K562 (cell line): Measurements from ENCODE around the gene SLC4A4. TPM values are rescaled to one million over a fixed set of nuclear protein-coding genes. Genes with fewer than 3 reads are reported as not detected.

Source experiments
- ATAC-seq: fragments of 200-7000 bp; cut with Tn5 transposase; 3 replicates; pipeline ENCODE4 v1.9.1; 2020; ENCODE audit warnings: moderate library complexity
- BruUV-seq: library from RNA; stranded (reverse); fragments of 400-500 nt; replicated peaks from 2 replicates; lab custom pipeline; 2021; lab: Mats Ljungman, UMichigan
- CTCF ChIA-PET: fragments of 300-600 bp; formaldehyde crosslinking; extraction: SDS; loops from one replicate; lab custom pipeline; 2021; ENCODE audit warnings: low intra/inter-chr PET ratio; lab: Yijun Ruan, JAX
- POLR2A ChIA-PET: fragments of 300-600, 350-650 bp; sonication (Branson Sonifier 250); formaldehyde crosslinking; extraction: SDS; loops from one replicate; lab custom pipeline; 2021; ENCODE audit warnings: antibody characterized with exemption, inconsistent platforms; lab: Yijun Ruan, JAX
- DNase-seq, 4 experiments: peaks; one replicate each; pipeline versions ENCODE4 v3.0.0 to v3.0.0-alpha.2; 2011 to 2018; ENCODE audit warnings: low spot score in 3 of 4, mixed read lengths in 3 of 4; ENCODE audit errors: extremely low read depth in 1 of 4
- FAIRE-seq: peaks from 2 replicates; lab custom pipeline; 2011; peaks lifted over from hg19 to GRCh38; lab: Jason Lieb, UNC
- H2AFZ ChIP-seq: 2 replicates; pipeline ENCODE4 v1.6.0; 2011; ENCODE audit warnings: low read depth, low read length, control low read depth, inconsistent platforms
- H3K27ac ChIP-seq: fragments of 200-600 bp; 3 replicates; pipeline ENCODE4 v1.8.0; 2011; ENCODE audit warnings: low read depth, mild to moderate bottlenecking, control low read depth, inconsistent platforms, low read length, moderate library complexity, mixed read lengths; ENCODE audit errors: extremely low read depth
- H3K27me3 ChIP-seq, 2 experiments: fragments of 300-600 bp in 1 of 2; 2 replicates in 1 of 2; 3 replicates in 1 of 2; pipeline versions ENCODE4 v1.6.0 to v1.8.0; 2011; ENCODE audit warnings: inconsistent platforms in 2 of 2, low read length in 2 of 2, mild to moderate bottlenecking in 1 of 2, mixed read lengths in 1 of 2, moderate library complexity in 1 of 2; ENCODE audit not compliant: control insufficient read depth in 2 of 2, insufficient read depth in 2 of 2
- H3K36me3 ChIP-seq: fragments of 300-600 bp; 3 replicates; pipeline ENCODE4 v1.8.0; 2011; ENCODE audit warnings: mild to moderate bottlenecking, low read length, inconsistent platforms; ENCODE audit not compliant: control insufficient read depth, insufficient read depth
- H3K4me1 ChIP-seq, 2 experiments: fragments of 200-600 bp in 1 of 2; replicated peaks in 1 of 2; 2 replicates in 1 of 2; 3 replicates in 1 of 2; pipeline versions ENCODE4 v1.5.1 to v1.8.0; 2011; ENCODE audit warnings: inconsistent platforms in 2 of 2, low read length in 2 of 2, mild to moderate bottlenecking in 1 of 2, mixed read lengths in 1 of 2, moderate library complexity in 1 of 2; ENCODE audit not compliant: control insufficient read depth in 2 of 2, insufficient read depth in 2 of 2
- H3K4me2 ChIP-seq: 2 replicates; pipeline ENCODE4 v1.6.1; 2011; ENCODE audit warnings: low read length, control low read depth, inconsistent platforms, mixed read lengths; ENCODE audit not compliant: insufficient read depth
- H3K4me3 ChIP-seq: fragments of 200-600 bp; sonication (generic), shearing (Covaris generic); 2 replicates; pipeline ENCODE4 v1.5.1; 2016; ENCODE audit warnings: control low read depth, inconsistent platforms
- H3K79me2 ChIP-seq: fragments of 200-600 bp; 3 replicates; pipeline ENCODE4 v1.8.0; 2011; ENCODE audit warnings: low read length, inconsistent platforms; ENCODE audit not compliant: control insufficient read depth, insufficient read depth
- H3K9ac ChIP-seq, 2 experiments: 2 replicates each; pipeline versions ENCODE4 v1.6.0 to v1.6.1; 2011; ENCODE audit warnings: low read depth in 2 of 2, low read length in 2 of 2, control low read depth in 1 of 2, inconsistent platforms in 1 of 2, mild to moderate bottlenecking in 1 of 2, mixed read lengths in 1 of 2; ENCODE audit not compliant: insufficient read depth in 1 of 2
- H3K9me1 ChIP-seq: one replicate; pipeline ENCODE4 v1.6.0; 2011; ENCODE audit warnings: inconsistent platforms, mild to moderate bottlenecking, low read length, moderate library complexity; ENCODE audit not compliant: control insufficient read depth, insufficient read depth
- H3K9me3 ChIP-seq: replicated peaks from 2 replicates; pipeline ENCODE4 v1.5.1; 2011; ENCODE audit warnings: low read depth, low read length, inconsistent platforms; ENCODE audit not compliant: control insufficient read depth, insufficient read depth
- H4K20me1 ChIP-seq: replicated peaks from 2 replicates; pipeline ENCODE4 v1.6.1; 2011; ENCODE audit warnings: low read length, inconsistent platforms, mixed read lengths; ENCODE audit not compliant: control insufficient read depth, insufficient read depth
- CBFB ChIP-seq: sonication (generic); formaldehyde crosslinking; IDR thresholded peaks from 2 replicates; pipeline ENCODE4 v1.4.0; 2020; ENCODE audit warnings: mild to moderate bottlenecking, missing genetic modification reagents
- HNRNPH1 ChIP-seq: fragments of 200-400 bp; formaldehyde crosslinking; optimal IDR thresholded peaks from 2 replicates; pipeline ENCODE3; 2017; ENCODE audit warnings: low read depth, mild to moderate bottlenecking, low read length, moderate library complexity
- MAZ ChIP-seq, 2 experiments: fragments of 450-650 bp in 1 of 2; sonication (generic) in 1 of 2; formaldehyde crosslinking; IDR thresholded peaks in 1 of 2; conservative IDR thresholded peaks in 1 of 2; 2 replicates each; pipeline versions ENCODE4 v1.4.0 to v1.5.0; 2020; ENCODE audit warnings: mild to moderate bottlenecking in 1 of 2, missing genetic modification reagents in 1 of 2
- PHB ChIP-seq: fragments of 250-450 bp; sonication (Bioruptor Pico); IDR thresholded peaks from 2 replicates; pipeline ENCODE4 v1.5.0; 2021
- RBM17 ChIP-seq: fragments of 200-400 bp; formaldehyde crosslinking; IDR thresholded peaks from 2 replicates; pipeline ENCODE4 v1.6.1; 2017; ENCODE audit warnings: low read depth, mild to moderate bottlenecking, low read length, borderline replicate concordance
- TGIF2 ChIP-seq: sonication (generic); formaldehyde crosslinking; IDR thresholded peaks from 2 replicates; pipeline ENCODE4 v1.8.1; 2022; ENCODE audit warnings: mild to moderate bottlenecking, missing genetic modification reagents, moderate library complexity
- ZFPM2 ChIP-seq: fragments of 250-450 bp; sonication (Bioruptor Pico); IDR thresholded peaks from 2 replicates; pipeline ENCODE4 v1.5.1; 2022; ENCODE audit warnings: mild to moderate bottlenecking
- ZNF586 ChIP-seq: fragments of 450-650 bp; formaldehyde crosslinking; conservative IDR thresholded peaks from 2 replicates; pipeline ENCODE4 v1.4.0; 2020; ENCODE audit warnings: mild to moderate bottlenecking, moderate library complexity
- WGBS: fragments of 100-300 bp; shearing (Covaris generic); methylation state at CpG from one replicate; pipeline ENCODE4 v1.1.6; 2016; ENCODE audit warnings: low coverage, mixed read lengths; ENCODE audit not compliant: insufficient coverage; ENCODE audit errors: missing lambda C conversion rate; 5-methylcytosine and 5-hydroxymethylcytosine counted together
- in situ Hi-C: fragments of 300-500 bp; cut with MboI; formaldehyde crosslinking; loops from 4 replicates; pipeline ENCODE4 v1.15.0; 2018; ENCODE audit warnings: inconsistent platforms, mixed read lengths
- intact Hi-C: fragments of 100-400 bp; cut with micrococcal nuclease; formaldehyde crosslinking; loops from 2 replicates; pipeline ENCODE4 v1.14.2; 2022
- polyA plus RNA-seq, 8 experiments: library from polyadenylated mRNA; depleted of rRNA in 4 of 8; stranded (reverse) in 5 of 8; unstranded in 3 of 8; fragments of >200 nt; fragmentation: Nextera tagmentation in 2 of 8; fragmentation: Illumina TruSeq in 1 of 8; extraction: Ambion mirVana in 2 of 8; extraction: Trizol in 1 of 8; gene quantifications; 2 replicates each; pipeline versions ENCODE4 v1.2.1 to v1.2.3, GENCODE V29; 2011 to 2014; ENCODE audit warnings: inconsistent platforms in 1 of 8, missing spikeins in 1 of 8
- total RNA-seq, 7 experiments: library from RNA; depleted of rRNA in 6 of 7; stranded (reverse); fragments of >200 nt in 6 of 7; fragmentation: Illumina TruSeq in 2 of 7; extraction: Trizol in 2 of 7; gene quantifications; 2 replicates each; pipeline versions ENCODE4 v1.2.1 to v1.2.3, GENCODE V29; 2011 to 2021; ENCODE audit warnings: low replicate concordance in 1 of 7
- TF ChIP-seq, protein P1 (sequence below), 2 experiments: fragments of 450-650 bp in 1 of 2; sonication (generic) in 1 of 2; formaldehyde crosslinking; conservative IDR thresholded peaks; 2 replicates each; pipeline versions ENCODE4 v1.4.0 to v1.8.1; 2020 to 2022; ENCODE audit warnings: mild to moderate bottlenecking in 1 of 2, missing genetic modification reagents in 1 of 2
- TF ChIP-seq, protein P2 (sequence below): fragments of 200-800 bp; sonication (Bioruptor generic); IDR thresholded peaks from 2 replicates; pipeline ENCODE4 v1.6.1; 2017; ENCODE audit warnings: missing genetic modification characterization, missing compliant biosample characterization
- TF ChIP-seq, protein P3 (sequence below): fragments of 450-650 bp; IDR thresholded peaks from 2 replicates; pipeline ENCODE4 v1.7.0; 2016; ENCODE audit warnings: borderline replicate concordance
- TF ChIP-seq, protein P4 (sequence below): fragments of 450-650 bp; IDR thresholded peaks from 2 replicates; pipeline ENCODE4 v1.6.1; 2017; ENCODE audit warnings: mild to moderate bottlenecking, moderate library complexity

The SLC4A4 gene
- total and polyA plus RNA-seq, 9 of the 15 experiments (the other 6 are each of a cell fraction or from before 2014, with no cell fraction given), result 0.01 to 0.18 (median 0.07) TPM; not detected in 2

DNA sequence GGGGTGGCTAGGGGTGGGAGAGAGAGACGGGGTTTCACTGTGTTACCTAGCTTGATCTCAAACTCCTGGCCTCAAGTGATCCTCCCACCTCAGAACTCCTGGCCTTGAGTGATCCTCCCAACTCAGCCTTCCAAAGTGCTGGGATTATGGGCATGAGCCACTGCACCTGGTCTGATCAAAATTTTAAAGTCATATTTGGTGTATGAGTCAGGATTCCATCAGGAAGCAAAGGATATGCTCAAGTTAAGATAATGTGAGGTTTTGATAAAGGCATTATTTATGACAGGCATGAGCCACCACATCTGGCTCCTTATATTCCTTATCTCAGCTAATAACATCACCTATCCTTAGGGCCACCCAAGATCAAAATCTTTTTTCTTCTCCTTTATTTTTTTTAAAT, 182.0 kb downstream of the SLC4A4 start:
- Histone ChIP-seq H3K9me1 (no peaks in the 10 kb centered on the region), H3K27me3 (no peaks in the 10 kb centered on the region), H3K36me3 (no peaks in the 10 kb centered on the region), H3K4me2 (no peak overlapping the region), H3K9ac (no peak overlapping the region), H3K9me3 (no peaks in the 10 kb centered on the region), H3K4me3 (no peak overlapping the region), H2AFZ (no peak overlapping the region), H3K27ac (no peak overlapping the region), H3K79me2 (no peaks in the 10 kb centered on the region), H4K20me1 (no peaks in the 10 kb centered on the region), H3K4me1 (no peaks in the 10 kb centered on the region)
- TF ChIP-seq, protein P1, sequence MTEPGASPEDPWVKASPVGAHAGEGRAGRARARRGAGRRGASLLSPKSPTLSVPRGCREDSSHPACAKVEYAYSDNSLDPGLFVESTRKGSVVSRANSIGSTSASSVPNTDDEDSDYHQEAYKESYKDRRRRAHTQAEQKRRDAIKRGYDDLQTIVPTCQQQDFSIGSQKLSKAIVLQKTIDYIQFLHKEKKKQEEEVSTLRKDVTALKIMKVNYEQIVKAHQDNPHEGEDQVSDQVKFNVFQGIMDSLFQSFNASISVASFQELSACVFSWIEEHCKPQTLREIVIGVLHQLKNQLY (CRISPR knock-in tag; conservative IDR thresholded peaks at IDR 0.05), result no peak
- TF ChIP-seq HNRNPH1 (no peak), TGIF2 (CRISPR knock-in tag) (no peak), MAZ (CRISPR knock-in tag; conservative IDR thresholded peaks at IDR 0.05 in 1 of 2, IDR thresholded peaks at IDR 0.05 in 1 of 2) (no peak), RBM17 (no peak), ZFPM2 (no peak), ZNF586 (CRISPR knock-in tag) (no peak), PHB (CRISPR knock-in tag) (no peak), CBFB (CRISPR knock-in tag) (no peak)
- TF ChIP-seq, protein P2, sequence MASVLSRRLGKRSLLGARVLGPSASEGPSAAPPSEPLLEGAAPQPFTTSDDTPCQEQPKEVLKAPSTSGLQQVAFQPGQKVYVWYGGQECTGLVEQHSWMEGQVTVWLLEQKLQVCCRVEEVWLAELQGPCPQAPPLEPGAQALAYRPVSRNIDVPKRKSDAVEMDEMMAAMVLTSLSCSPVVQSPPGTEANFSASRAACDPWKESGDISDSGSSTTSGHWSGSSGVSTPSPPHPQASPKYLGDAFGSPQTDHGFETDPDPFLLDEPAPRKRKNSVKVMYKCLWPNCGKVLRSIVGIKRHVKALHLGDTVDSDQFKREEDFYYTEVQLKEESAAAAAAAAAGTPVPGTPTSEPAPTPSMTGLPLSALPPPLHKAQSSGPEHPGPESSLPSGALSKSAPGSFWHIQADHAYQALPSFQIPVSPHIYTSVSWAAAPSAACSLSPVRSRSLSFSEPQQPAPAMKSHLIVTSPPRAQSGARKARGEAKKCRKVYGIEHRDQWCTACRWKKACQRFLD, result no peak
- TF ChIP-seq, protein P3, sequence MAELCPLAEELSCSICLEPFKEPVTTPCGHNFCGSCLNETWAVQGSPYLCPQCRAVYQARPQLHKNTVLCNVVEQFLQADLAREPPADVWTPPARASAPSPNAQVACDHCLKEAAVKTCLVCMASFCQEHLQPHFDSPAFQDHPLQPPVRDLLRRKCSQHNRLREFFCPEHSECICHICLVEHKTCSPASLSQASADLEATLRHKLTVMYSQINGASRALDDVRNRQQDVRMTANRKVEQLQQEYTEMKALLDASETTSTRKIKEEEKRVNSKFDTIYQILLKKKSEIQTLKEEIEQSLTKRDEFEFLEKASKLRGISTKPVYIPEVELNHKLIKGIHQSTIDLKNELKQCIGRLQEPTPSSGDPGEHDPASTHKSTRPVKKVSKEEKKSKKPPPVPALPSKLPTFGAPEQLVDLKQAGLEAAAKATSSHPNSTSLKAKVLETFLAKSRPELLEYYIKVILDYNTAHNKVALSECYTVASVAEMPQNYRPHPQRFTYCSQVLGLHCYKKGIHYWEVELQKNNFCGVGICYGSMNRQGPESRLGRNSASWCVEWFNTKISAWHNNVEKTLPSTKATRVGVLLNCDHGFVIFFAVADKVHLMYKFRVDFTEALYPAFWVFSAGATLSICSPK, result no peak
- TF ChIP-seq, protein P4, sequence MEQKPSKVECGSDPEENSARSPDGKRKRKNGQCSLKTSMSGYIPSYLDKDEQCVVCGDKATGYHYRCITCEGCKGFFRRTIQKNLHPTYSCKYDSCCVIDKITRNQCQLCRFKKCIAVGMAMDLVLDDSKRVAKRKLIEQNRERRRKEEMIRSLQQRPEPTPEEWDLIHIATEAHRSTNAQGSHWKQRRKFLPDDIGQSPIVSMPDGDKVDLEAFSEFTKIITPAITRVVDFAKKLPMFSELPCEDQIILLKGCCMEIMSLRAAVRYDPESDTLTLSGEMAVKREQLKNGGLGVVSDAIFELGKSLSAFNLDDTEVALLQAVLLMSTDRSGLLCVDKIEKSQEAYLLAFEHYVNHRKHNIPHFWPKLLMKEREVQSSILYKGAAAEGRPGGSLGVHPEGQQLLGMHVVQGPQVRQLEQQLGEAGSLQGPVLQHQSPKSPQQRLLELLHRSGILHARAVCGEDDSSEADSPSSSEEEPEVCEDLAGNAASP, result no peak
- CTCF ChIA-PET, result no interaction called here
- no peak for ATAC-seq
- DNase-seq, result no peak
- intact Hi-C loops, result no loop called here
- WGBS, result 0% methylated on average over 1 of the region's 1 CpG
- in situ Hi-C loops, result no loop called here
- POLR2A ChIA-PET, result no interaction called here
- FAIRE-seq, result no peak
- BruUV-seq, result no TSS peak
